HG03460 (cell line): Measurements from ENCODE around the gene CHAC2.
"Not testable (repeated sequence)": the region's sequence is repeated elsewhere in the genome, so short reads cannot be mapped to it uniquely, and the experiment has no call there.

Experiments used
- ATAC-seq: cut with Tn5 transposase; IDR thresholded peaks from one replicate; pipeline ENCODE4 v1.9.1; 2021; ENCODE audit not compliant: unreplicated experiment

The CHAC2 gene

GRCh38 chr2:53777134-53777533, 9.5 kb downstream of the CHAC2 start:
- no peak for ATAC-seq

GRCh38 chr2:53778536-53779162, 11.0 kb downstream of the CHAC2 start:
- ATAC-seq: no peak

GRCh38 chr2:53780056-53780455, 12.5 kb downstream of the CHAC2 start:
- ATAC-seq: no peak

- ATAC-seq: no peak
Observed at GRCh38 chr2:53782676-53783075, 15.1 kb downstream of the CHAC2 start.

GRCh38 chr2:53784436-53784835, 16.8 kb downstream of the CHAC2 start:
- no peak for ATAC-seq

- ATAC-seq: no peak
Observed at GRCh38 chr2:53785366-53785765, 17.8 kb downstream of the CHAC2 start.

GRCh38 chr2:53786352-53786704, 18.7 kb downstream of the CHAC2 start:
- peak; percentile 15 for ATAC-seq

- ATAC-seq: peak; percentile 96
Observed at GRCh38 chr2:53786705-53787613, 19.4 kb downstream of the CHAC2 start, which contains the start of the genes ASB3 and ERLEC1. Gene ASB3 (minus strand): TSS chr2:53786953. CDS start chr2:53765572, 21,381 bp downstream. Gene ERLEC1 (plus strand): TSS chr2:53787044. CDS start chr2:53787211, 167 bp downstream.

GRCh38 chr2:53787614-53788289, 20.1 kb downstream of the CHAC2 start:
- ATAC-seq: no peak

- no peak for ATAC-seq
Observed at GRCh38 chr2:53793261-53793660, 25.7 kb downstream of the CHAC2 start.

- no peak for ATAC-seq
Observed at GRCh38 chr2:53793821-53794220, 26.2 kb downstream of the CHAC2 start.

GRCh38 chr2:53801547-53801946, 33.9 kb downstream of the CHAC2 start:
- ATAC-seq: no peak

GRCh38 chr2:53802617-53803151, 35.1 kb downstream of the CHAC2 start:
- no peak for ATAC-seq

GRCh38 chr2:53811601-53812000, 44.0 kb downstream of the CHAC2 start:
- no peak for ATAC-seq

GRCh38 chr2:53813151-53813550, 45.5 kb downstream of the CHAC2 start:
- no peak for ATAC-seq

GRCh38 chr2:53818854-53819435, 51.3 kb downstream of the CHAC2 start:
- ATAC-seq: no peak

GRCh38 chr2:53819634-53820033, 52.0 kb downstream of the CHAC2 start:
- no peak for ATAC-seq

- no peak for ATAC-seq
Observed at GRCh38 chr2:53820048-53820447, 52.4 kb downstream of the CHAC2 start.

GRCh38 chr2:53820711-53821110, 53.1 kb downstream of the CHAC2 start:
- ATAC-seq: no peak

- ATAC-seq: no peak
Observed at GRCh38 chr2:53821810-53822209, 54.2 kb downstream of the CHAC2 start.

- ATAC-seq: not testable (repeated sequence)
Observed at GRCh38 chr2:53823639-53824038, 56.0 kb downstream of the CHAC2 start.
